Activated gamma-delta T cell treated with anti-CD3 and anti-CD28 coated beads, Interleukin-2, amount 50 U/mL, for 16 hours (primary cell): ENCODE results near the gene PCK1.
"Not testable (repeated sequence)": the region's sequence is repeated elsewhere in the genome, so short reads cannot be mapped to it uniquely, and the experiment has no call there.

Source experiments
- DNase-seq: peaks from one replicate; pipeline ENCODE4 v3.0.0-alpha.2; 2020; ENCODE audit warnings: low read depth

PCK1 gene

DNA sequence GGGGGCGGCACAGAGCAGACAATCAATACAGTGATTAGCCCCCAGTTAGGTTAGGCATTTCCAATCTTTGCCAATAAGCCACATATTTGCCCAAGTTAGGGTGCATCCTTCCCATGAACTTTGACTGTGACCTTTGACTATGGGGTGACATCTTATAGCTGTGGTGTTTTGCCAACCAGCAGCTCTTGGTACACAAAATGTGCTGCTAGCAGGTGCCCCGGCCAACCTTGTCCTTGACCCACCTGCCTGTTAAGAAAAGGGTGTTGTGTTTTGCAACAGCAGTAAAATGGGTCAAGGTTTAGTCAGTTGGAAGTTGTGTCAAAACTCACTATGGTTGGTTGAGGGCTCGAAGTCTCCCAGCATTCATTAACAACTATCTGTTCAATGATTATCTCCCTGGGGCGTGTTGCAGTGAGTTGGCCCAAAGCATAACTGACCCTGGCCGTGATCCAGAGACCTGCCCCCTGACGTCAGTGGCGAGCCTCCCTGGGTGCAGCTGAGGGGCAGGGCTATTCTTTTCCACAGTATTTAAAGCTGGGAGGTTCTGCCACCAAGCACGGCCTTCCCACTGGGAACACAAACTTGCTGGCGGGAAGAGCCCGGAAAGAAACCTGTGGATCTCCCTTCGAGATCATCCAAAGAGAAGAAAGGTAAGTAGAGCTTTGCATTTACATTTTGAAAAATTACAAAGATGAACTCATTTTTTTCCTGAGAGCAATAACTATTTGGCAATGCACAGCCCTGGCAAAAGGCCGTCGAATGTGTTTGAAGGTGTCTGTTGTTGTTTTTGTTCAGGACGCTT, at the start of gene PCK1:
TSS of gene PCK1 (plus strand) at position 557 of the 802 bp plus-strand sequence. CDS start 302 bp downstream, outside the sequence.
- no peak for DNase-seq

DNA sequence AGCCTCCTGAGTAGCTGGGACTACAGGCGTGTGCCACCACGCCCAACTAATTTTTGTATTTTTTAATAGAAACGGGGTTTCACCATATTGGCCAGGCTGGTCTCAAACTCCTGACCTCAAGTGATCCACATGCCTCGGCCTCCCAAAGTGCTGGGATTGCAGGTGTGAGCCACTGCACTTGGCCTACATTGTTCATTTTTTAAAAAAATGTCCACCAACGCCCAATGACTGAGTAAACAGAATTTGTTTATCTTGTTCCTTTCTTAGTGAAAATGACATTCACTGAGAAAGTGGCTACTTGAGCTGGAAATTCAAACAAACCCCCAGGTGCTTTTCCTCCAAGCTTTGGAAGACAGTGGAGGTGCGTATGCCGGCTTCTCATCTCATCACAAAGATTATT, 49.2 kb upstream of the PCK1 start:
- not testable (repeated sequence) for DNase-seq

DNA sequence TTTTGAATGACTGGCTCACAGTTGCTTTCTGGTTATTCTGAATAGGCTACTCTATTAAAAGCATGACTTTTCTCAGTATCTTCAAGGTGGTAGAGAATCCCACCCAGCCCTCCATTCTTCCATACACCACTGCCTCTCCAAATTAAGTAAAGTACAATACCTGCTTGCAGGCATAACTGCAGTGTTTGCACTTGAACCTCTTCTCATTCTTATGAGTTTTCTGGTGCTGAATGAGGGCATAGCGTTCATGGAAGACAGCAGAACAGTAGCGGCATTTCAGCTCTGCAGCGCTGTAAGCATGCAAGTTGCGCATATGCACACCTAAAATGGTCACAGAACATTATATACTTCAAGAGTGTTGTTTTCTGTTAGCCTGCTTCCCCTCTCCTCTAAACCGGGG, 48.5 kb upstream of the PCK1 start:
- no peak for DNase-seq

GRCh38 chr20:57513199-57513598, 47.7 kb upstream of the PCK1 start:
- no peak for DNase-seq

DNA sequence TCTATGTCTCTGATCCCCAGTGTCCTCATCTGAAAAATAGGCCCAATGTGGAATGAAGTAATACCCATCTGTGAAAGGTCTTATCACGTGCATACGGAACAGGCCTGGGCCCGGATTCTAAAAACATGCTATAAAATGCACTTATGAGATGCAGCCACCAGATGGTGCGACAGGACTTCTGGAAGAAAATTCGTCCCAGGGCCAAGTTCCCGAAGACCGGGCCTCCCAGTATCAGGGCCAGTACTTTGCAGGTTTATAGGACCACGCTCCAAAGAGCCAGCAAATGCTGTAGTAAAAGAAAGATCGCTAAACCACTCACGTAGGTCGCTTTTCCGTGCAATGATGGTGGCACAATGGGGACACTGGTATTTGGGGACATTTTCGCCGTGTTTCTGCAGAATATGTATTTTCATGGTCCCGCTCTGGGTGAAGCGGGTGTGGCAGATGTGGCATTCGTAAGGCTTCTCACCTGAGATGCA, 46.6 kb upstream of the PCK1 start:
- no peak for DNase-seq

DNA sequence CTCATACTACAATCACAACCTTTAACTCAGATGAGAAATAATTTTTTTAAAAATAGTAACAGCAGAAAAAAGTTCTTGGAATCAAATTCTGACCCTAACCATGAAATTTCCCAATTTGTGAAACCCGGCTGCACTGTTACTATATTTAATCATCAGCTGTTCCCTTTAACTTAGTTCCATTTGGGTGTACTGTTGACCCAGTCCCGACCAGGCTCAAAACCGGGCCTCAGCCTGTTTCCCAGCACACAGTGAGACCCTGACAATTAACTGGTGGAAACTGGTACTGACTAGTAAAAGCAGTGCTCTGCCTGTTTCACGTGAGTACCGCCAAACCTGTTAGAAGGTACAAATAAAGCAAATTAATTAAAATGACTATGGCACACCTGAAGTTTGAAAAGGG, 43.0 kb upstream of the PCK1 start:
- DNase-seq: no peak

DNA sequence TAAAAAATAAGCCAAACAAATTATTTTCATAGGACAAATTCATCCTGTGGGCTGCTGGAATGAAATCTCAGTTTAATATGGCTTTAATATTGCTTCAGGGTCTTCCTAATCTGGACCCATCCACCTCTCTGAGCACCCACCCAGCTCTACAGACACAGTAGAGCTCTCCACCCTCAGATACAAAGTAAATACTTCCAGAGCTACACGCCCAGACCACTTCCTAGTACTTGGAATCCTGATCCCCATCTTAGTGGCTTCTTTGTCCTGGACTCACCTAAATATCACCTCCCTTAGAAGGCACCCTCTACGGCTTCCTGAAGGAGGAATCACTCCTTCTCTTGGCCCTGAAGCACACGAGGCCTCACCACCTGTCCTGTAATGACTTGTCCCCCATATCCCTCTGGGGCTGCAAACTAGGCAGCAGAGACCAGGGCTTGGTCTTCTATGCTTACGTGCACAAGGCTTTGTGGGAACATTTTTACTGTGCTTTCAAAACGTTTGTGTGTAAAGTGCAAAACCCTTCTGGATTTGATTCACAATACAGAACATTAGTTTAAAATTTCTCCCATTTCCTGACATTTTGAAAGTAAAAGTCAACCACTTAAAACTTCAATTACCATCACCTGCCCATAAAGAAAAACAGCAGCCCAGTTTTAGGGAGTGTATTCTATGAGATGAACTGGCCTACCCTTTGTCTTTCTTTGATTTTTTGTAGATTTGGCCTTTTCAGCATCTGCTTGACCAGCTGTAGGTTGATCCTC, 38.4 kb upstream of the PCK1 start:
- DNase-seq: no peak

DNA sequence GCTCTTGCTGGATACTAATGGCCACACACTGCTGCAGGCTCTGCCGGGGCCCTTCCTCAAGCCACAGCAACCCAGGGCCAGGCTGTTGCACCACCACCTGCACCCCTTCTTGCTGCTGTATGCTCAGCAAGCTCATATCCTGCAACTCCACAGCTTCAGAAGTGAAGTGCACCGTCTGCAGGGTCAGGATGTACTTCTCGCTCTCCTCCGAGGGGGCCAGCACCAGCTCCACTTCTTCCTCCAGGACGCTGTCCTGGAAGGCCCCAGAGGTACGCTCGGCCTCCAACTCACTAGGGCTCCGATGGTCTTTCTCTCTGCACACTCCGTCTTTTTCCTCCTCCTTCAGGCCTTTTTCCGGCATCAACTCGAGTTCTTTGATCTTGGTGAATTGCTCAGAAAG, 37.1 kb upstream of the PCK1 start:
- no peak for DNase-seq

DNA sequence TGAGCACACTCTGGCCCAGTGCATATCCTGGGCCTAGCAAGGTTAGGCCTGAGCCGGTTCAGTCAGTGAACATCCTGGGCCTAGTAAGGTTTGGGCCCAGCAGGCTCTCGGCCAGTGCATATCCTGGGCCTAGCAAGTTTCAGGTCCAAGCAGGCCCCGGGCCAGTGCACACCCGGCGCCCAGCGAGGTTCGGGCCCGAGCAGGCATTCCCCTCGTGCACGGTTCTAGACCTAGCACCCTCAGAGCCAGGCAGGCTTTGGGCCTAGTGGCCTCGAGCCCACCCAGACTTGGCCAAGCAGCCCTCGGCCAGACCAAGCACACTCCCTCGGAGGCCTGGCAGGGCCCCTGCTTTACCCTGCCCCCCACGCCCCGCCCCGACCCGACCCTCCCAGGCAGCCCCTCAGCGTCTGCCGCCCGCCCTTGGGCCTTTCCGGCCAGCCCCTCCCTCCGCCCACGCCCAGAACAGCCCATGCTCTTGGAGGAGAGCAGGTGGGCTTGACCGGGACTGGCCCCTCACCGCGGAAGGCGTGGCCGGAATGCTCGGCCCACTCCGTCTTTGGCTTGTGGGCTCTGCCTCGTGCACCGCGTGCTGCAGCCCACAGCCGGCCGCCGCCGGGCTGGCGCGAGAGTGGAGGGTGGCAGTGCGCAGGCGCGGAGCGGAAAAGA, 36.3 kb upstream of the PCK1 start, which contains the start of gene CTCFL:
TSS of gene CTCFL (minus strand) at position 630 of the 666 bp plus-strand sequence. CDS start 935 bp downstream, outside the sequence.
- DNase-seq: no peak

DNA sequence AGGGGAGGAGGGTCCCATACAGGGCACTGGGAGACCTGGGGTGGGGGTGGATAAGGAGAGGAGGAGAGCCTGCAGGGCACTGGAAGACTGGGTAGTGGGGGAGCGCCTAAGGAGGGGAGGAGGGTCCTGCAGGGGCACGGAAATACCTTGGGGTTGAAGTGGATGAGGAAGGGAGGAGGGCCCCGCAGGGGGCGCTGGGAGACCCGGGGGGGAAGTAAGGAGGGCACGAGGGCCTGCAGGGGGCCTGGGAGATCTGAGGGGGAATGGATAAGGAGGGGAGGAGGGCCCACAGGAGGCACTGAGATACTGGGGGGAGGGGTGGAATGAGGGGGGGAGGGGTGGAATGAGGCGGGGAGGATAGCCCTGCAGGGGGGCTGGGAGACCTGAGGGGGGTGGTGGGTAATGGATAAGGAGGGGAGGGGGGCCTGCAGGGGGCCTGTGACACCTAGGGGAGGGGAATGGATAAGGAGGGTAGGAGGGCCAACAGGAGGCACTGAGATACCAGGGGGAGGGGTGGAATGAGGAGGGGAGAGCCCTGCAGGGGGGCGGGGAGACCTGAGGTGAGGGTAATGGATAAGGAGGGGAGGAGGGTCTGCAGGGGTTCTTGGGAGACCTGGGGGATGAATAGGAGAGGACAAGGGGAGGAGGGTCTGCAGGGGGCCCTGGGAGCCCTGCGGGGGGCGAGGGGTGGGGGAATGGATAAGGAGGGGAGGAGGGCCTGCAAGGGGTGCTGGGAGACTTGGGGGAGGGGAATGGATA, 35.4 kb upstream of the PCK1 start:
- DNase-seq: no peak

DNA sequence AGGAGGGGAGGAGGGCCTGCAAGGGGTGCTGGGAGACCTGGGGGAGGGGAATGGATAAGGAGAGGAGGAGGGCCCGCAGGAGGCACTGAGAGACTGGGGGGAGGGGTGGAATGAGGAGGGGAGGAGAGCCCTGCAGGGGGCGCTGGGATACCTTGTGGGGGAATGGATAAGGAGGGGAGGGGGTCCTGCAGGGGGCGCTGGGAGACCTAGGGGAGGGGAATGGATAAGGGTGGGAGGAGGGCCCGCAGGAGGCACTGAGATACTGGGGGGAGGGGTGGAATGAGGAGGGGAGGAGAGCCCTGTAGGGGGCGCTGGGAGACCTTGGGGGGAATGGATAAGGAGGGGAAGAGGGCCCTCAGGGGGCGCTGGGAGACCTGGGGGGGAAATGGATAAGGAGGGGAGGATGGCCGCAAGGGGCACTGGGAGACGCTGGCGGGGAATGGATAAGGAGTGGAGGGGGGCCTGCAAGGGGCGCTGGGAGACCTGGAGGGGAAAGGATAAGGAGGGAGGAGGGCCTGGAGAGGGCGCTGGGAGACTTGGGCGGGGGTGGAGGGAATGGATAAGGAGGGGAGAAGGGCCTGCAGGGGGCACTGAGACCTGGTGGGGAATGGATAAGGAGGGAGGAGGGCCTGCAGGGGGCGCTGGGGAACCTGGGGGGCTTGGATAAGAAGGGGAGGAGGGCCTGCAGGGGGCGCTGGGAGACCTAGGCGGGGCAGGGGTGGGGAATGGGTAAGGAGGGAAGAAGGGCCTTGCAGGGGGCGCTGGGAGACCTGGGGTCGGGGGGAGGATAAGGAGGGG, 34.6 kb upstream of the PCK1 start:
- no peak for DNase-seq

- no peak for DNase-seq
Measured at GRCh38 chr20:57526885-57527460, 33.9 kb upstream of the PCK1 start.

GRCh38 chr20:57527728-57528127, 33.2 kb upstream of the PCK1 start:
- no peak for DNase-seq

DNA sequence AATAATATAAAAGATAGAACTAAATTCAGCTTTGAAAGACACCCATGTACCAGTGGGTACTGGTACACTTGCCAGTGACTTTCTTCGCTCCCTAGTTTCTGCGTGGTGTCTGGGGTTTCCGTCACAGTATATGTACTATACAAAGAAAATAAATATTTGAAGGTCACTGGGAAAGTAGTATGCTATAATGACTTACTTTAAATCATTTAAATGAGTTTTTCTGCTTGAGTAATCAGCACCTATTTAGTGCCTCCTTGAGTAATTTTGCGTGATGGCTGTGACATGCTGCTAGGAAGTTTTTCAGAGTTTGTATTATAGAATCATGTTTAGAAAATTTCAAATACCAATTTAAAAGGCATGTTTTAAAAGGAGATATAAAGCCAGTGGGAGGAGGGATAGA, 32.8 kb upstream of the PCK1 start:
- DNase-seq: no peak

GRCh38 chr20:57529160-57529585, 31.7 kb upstream of the PCK1 start:
- no peak for DNase-seq

- DNase-seq: no peak
Measured at GRCh38 chr20:57529810-57530209, 31.1 kb upstream of the PCK1 start.

- no peak for DNase-seq
Measured at GRCh38 chr20:57530327-57530981, 30.5 kb upstream of the PCK1 start.

DNA sequence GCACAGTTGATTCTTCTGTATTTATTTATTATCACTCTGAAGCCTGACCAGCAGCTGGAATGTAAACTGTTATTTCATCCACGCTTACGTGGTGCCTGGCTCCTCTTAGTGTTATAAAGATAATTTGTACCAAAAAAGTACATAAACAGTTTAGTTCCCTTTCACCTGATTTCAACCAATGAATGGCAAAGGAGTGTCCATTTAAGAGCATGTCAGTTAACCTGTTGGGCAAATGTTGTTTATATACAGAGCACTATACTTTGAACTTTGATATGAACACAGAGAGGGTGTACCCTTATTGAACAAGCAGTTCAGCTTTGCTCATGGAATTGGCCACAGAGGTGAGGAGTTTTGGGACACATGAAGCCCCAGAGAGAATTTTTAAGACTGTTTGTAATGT, 28.8 kb upstream of the PCK1 start:
- DNase-seq: no peak

- no peak for DNase-seq
Measured at GRCh38 chr20:57535297-57535696, 25.6 kb upstream of the PCK1 start.

DNA sequence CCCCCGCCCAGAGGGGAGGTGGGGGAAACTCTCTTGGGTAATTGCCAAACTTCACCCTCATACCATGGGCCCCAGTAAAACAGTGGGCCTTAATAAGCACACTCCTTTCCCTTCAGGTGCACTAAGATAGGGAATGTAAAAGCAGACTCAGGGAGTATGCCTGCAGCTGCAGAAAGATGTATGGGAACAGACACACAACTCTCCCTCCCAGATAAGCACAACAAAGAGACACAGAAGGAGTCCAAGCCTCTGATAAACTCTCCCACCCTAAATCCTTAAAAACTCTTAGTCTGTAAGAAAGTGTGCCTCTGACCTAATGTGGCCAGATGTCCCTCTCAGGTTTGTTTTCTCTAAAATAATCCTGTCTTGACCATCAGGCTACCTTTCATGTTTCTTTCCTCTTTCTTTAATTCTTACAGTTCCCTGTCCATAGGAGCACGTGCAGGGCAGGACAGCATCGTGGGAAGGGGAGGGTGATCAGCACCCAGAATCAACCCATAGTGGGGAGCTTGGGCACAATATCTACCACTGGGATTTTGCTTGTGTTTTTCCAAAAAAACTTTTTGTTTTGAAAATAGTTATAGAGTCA, 24.7 kb upstream of the PCK1 start:
- DNase-seq: no peak
